Stimulated activated CD4-positive, alpha-beta T cell treated with anti-CD3 and anti-CD28 coated beads, TNF-alpha, amount 100 ng/mL, for 48 hours (primary cell): Measurements from ENCODE around the gene KCNJ18.
"Not testable (repeated sequence)": the region's sequence is repeated elsewhere in the genome, so short reads cannot be mapped to it uniquely, and the experiment has no call there.

Source experiments
- DNase-seq, 3 donors: peaks; one replicate each; pipeline ENCODE4 v3.0.0-alpha.2; 2020; ENCODE audit warnings: low read depth in 3 of 3

KCNJ18 gene

DNA sequence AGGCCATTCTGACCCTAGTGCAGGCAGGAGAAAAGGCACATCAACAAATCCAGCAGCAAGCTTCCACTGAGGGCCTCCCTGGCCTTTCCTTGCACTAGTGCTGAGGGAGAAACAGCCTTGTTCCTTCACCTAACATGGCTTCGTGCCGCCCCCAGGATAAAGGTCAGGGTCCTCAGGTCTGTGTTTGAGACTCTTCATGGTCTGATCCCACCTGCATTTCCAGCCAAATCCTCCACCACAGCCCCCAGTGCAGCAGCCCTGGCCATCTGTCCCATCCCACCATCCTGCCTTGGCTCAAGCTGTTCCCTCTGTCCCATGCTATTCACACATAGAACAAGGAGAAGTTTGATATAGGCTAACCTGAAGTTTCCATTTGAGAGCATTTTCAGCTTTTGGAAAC, 20.9 kb upstream of the KCNJ18 start:
- not testable (repeated sequence) for DNase-seq

DNA sequence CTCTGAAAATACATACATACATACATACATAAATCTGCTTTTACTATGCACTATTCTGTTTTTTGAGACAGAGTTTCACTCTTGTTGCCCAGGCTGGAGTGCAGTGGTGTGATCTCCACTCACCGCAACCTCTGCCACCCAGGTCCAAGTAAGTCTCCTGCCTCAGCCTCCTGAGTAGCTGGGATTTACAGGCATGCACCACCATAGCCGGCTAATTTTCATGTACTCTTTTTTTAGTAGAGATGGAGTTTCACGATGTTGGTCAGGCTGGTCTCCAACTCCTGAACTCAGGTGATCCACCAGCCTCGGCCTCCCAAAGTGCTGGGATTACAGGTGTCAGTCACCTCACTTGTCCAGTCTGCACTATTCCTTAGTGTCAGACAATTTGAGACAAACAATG, 20.5 kb upstream of the KCNJ18 start:
- not testable (repeated sequence) for DNase-seq

DNA sequence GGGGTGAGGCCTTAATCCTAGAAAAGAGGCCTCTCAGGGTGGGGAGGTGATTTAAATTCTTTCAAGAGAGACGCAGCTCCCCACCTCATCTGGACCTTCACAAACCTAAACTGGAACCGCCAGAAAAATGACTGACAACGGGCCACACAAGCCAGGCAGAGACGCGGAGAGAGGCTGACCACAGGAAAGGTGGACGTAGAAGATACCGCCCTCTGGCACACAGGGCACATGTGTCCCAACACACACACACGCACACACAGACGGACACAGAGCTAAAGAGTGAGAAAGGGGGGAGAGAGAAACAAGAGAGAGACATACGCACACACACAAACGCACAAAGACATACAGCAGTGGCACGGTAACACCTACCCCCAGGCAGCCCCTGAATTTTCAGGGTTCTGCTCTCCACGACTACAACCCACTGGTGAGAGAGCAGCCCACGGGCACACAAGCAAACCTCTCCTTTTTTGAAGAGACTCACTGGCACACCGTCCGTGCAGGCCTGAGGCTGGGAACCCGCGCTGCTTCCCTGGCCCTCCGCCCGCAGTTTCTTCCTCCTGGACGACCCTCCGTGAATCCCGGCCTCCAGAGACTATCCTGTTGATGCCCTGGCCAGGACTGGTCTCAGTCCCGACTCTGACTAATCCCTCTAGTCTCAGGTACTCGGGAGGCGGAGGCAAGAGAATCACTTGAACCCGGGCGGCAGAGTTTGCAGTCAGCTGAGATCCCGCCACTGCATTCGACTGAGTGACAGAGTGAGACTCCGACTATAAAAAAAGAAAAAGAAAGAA, 18.7 kb upstream of the KCNJ18 start:
- not testable (repeated sequence) for DNase-seq

DNA sequence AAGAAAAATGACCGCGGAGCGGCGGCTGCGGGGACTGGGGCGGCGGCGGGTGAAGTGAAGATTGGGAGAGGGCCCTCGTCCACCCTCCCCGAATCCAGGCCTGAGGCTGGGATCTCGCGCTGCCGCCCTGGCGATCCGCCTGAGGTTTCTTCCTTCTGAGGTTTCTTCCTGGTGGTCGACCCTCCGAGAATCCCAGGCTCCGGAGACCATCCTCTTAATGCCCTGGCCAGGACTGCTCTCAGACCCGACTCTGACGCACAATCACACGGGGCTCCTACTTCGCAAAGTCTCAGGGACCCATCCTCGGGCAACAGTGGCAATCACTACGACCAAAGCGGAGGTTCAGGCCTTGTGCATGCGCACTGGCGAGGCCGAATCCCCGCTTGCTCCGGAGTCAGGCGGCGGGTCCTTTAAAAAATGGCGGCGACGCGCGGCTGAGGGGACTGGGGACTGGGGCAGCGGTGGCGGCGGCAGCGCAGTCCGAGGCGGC, 18.0 kb upstream of the KCNJ18 start:
- no peak for DNase-seq

DNA sequence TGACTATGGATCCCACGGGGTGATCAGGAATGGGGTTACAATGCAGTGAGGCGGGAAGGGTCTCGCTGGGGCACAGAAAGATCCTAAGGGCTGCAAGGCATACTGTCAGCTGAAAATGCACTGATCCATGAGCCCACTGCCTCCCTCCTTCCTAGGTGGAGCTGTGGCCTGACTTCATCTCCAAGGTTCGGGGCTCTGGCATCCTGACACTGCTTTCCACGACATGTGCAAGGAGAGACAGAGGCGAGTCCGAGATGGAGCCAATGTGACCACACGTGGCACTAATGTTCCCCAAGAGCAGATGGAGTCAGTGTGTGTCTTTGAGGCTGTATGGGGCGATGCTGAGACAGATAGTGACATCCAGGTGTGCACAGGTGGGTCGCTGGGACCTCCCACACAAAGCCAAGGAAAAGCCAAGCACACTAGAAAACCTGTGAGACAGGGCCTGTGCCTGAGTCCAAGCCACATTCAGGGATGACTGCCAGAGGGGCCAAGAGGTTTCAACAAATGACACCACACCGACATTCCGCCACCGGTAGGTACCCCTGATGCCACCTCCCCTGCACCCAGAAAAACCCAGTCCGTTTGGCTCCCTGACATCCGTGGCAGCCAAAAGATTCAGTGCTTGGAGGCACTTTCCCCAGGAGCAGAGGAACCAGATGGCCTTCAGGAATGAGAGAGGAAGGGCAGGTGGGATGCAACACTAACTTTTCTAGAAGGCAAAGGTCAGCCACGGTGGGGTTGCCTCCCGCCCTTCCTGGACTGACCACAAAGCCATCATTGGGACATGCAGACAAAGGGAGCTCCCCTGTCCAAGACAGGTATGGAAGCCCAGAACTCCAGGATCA, 17.2 kb upstream of the KCNJ18 start:
- DNase-seq = not testable (repeated sequence)

DNA sequence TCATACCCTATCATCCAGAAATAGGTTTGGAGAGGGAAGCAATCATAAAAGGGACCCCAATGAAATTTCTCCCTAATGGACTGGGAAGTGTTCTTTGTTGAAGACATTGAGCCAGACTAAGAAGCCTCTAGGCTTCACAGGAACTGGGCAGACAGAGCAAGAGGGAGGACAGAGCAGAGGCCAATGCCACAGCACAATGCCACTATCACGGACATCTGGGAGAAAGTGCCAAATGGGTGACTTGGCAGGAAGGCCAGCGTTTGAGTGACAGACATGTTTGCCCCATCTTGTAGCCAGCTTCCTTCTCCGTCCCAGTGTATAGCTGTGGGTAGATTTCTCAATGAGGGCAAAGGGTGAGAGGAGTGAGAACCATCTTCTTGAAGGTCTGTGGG, 16.6 kb upstream of the KCNJ18 start:
- DNase-seq = not testable (repeated sequence)

DNA sequence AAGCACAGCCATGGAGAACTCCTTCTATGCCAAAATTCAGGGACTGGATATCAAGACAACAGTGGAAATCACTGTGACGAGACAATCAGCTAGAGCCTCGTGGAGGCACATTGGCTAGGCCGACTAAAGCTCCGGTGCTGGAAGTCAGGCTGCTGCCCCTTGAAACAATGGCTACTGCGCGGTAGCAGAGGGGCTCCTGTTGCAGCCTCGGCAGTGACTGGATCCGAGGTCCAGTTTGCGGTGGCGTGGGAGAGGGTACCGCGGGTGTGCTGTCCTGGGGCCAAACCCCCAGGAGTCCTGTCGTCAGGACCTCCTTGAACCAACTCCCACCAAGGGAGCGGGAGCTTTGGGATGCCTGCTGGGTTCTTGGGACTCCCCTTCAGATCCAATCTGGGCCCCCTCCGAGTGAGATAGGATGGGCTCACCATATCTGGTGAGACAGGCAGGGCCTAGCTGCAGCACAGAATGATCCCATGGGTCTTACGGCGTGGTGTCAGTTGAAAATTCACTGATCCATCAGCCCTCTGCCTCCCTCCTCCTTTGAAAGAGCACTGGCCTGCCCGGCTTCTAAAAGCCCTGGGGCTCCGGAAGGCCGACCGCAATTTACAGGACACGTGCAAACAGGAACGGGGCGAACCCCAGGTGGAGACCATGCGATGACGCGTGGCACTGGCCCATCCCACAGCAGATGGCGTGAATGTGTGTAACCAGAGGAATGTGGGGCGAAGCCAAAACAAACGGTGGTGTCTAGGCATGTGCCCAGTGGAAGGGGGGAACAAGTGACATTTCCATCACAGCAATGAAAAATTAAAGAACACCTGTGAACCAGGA, 15.8 kb upstream of the KCNJ18 start:
- DNase-seq = no peak

DNA sequence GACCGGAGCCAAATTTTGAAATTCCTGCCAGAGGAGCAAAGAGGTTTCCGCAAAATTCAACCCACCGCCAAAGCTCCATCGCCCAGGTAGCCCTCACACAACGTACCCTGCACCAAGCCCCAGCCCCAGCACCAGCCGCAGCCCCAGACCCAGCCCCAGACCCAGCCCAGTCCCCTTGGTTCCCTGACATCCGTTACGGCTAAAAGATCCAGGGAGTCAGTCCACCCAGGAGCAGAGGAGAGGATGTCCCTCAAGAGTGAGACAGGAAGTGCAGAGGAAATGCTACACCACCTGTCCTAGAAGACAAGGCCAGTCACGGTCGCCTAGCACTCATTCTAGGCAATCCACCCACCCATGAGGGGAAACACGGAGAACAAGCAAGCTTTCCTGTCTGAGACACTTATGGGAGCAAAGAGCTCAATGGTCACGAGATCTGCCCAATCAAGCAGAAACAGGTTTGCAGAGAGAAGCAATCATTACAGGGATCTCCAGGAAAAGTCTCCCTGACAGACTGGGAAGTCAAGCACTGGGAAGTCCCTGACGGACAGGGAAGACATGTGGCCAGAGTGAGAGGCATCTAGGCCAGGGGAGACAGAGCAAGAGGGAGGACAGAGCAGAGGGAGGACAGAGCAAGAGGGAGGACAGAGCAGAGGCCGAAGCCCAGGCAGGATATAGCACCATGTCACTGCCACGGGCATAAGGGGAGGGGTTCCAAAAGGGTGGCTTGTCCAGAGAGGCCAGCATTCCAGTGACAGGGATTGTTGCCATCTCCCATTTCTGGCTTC, 15.0 kb upstream of the KCNJ18 start:
- DNase-seq = no peak

DNA sequence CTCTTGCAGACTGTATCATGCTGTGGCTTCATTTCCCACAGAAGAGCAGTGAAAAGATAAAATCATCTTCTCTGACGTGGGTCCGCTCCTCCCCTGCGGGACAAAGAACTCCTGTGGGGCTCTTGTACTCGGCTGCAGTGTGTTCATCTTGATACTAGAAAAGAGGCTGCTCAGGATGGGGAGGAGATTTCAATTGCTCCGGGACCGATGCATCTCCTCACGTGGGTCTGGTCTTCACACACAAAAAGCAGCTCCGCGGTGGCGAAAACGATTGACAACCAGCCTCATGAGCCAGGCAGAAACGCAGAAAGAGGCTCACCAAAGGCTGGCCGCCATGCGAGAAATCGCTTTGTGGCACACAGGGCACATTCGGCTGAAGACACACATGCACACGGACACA, 14.4 kb upstream of the KCNJ18 start:
- no peak for DNase-seq

DNA sequence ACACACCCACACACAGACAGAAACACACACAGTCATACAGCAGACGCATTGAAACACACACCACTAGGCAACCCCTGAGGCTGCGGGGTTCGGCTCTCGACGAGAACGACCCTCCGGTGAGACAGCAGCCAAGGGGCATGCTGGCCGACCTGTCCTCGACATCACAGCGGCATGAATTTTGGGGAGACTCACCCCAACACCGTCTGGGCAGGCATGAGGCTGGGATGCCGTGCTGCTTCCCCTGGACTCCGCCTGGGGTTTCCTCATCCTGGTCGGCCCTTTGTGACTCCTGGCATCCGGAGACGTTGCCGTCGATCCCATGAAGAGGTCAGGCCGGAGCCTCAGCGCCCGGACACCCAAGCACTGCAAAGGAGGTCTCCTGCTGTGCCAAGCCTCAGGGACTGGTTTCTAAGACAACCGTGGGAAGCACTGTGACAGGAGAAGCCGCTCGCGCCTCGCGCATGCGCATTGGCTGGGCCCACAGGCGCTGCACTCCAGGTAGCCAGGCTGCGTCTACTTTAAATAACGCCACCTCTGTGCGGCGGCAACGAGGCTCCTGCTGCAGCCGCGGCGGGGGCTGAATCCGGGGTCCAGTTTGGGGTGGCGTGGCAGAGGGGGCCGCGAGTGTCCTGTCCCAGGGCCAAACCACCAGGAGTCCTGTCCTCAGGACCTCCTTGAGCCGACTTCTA, 13.8 kb upstream of the KCNJ18 start:
- peak in 1 of 3 donors; percentile 7 for DNase-seq

DNA sequence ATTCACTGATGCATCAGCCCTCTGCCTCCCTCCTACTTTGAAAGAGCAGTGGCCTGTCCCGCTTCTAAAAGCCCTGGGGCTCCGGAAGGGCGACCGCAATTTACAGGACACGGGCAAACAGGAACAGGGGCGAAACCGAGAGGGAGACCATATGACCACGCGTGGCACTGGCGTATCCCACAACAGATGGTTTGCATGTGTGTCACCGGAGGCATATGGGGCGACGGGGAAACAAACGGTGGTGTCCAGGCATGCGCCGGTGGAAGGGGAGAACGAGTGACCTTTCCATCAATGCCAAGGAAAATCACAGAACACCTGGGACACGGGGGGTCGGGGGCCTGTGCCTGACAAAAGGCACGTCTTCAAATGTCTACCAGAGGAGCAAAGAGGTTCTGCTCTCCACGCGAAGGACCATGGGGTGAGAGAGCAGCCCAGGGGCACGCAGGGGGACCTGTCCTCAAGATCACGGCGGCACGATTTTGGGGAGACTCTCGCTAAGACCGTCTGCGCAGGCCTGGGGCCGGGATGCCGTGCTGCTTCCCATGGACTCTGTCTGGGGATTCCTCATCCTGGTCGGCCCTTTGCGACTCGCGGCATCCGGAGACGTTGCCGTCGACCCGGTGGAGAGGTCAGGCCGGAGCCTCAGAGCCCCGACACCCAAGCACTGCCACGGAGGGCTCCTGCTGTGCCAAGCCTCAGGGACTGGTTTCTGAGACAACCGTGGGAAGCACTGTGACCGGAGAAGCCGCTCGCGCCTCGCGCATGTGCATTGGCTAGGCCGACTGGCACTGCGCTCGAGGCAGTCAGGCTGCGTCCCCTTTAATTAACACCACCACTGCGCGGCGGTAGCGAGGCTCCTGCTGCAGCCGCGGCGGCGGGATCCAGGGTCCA, 12.8 kb upstream of the KCNJ18 start:
- DNase-seq = no peak

DNA sequence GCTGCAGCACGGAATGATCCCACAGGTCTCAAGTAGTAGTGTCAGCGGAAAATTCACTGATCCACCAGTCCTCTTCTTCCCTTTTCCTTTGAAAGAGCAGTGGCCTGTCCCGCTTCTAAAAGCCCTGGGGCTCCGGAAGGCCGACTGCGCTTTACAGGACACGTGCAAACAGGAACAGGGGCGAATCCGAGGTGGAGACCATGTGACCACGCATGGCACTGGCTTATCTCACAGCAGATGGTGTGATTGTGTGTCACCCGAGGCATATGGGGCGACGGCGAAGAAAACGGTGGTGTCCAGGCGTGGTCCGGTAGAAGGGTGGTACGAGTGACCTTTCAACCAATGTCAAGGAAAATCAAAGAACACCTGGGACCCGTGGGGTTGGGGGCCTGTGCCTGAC, 12.0 kb upstream of the KCNJ18 start:
- DNase-seq = no peak

DNA sequence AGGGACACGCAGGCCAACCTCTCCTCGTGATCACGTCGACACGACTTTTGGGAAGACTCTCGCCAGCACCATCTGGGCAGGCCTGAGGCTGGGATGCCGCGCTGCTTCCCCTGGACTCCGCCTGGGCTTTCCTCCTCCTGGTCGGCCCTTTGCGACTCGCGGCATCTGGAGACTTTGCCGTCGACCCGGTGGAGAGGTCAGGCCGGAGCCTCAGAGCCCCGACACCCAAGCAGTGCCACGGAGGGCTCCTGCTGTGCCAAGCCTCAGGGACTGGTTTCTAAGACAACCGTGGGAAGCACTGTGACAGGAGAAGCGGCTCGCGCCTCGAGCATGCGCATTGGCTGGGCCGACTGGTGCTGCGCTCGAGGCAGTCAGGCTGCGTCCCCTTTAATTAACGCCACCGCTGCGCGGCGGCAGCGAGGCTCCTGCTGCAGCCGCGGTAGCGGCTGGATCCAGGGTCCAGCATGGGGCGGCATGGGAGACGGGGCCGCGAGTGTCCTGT, 11.4 kb upstream of the KCNJ18 start:
- DNase-seq = not testable (repeated sequence)

DNA sequence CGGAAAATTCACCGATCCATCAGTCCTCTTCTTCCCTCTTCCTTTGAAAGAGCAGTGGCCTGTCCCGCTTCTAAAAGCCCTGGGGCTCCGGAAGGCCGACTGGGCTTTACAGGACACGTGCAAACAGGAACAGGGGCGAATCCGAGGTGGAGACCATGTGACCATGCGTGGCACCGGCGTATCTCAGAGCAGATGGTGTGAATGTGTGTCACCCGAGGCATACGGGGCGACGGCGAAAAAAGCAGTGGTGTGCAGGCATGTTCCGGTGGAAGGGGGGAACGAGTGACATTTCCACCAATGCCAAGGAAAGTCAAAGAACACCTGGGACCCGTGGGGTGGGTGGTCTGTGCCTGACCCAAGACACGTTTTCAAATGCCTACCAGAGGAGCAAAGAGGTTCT, 10.7 kb upstream of the KCNJ18 start:
- DNase-seq = not testable (repeated sequence)

DNA sequence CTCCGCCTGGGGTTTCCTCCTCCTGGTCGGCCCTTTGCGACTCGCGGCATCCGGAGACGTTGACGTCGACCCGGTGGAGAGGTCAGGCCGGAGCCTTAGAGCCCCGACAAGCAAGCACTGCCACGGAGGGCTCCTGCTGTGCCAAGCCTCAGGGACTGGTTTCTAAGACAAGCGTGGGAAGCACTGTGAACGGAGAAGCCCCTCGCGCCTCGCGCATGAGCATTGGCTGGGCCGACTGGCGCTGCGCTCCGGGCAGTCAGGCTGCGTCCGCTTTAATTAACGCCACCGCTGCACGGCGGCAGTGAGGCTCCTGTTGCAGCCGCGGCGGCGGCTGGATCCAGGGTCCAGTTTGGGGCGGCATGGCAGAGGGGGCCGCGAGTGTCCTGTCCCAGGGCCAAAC, 10.2 kb upstream of the KCNJ18 start:
- DNase-seq = not testable (repeated sequence)

DNA sequence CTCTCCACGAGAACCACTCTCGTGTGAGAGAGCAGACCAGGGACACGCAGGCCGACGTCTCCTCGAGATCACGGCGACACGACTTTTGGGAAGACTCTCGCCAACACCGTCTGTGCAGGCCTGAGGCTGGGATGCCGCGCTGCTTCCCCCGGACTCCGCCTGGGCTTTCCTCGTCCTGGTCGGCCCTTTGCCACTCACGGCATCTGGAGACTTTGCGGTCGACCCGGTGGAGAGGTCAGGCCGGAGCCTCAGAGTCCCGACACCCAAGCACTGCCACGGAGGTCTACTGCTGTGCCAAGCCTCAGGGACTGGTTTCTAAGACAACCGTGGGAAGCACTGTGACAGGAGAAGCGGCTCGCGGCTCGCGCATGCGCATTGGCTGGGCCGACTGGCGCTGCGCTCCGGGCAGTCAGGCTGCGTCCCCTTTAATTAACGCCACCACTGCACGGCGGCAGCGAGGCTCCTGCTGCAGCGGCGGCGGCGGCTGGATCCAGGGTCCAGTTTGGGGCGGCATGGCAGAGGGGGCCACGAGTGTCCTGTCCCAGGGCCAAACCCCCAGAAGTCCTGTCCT, 9.1 kb upstream of the KCNJ18 start:
- not testable (repeated sequence) for DNase-seq

DNA sequence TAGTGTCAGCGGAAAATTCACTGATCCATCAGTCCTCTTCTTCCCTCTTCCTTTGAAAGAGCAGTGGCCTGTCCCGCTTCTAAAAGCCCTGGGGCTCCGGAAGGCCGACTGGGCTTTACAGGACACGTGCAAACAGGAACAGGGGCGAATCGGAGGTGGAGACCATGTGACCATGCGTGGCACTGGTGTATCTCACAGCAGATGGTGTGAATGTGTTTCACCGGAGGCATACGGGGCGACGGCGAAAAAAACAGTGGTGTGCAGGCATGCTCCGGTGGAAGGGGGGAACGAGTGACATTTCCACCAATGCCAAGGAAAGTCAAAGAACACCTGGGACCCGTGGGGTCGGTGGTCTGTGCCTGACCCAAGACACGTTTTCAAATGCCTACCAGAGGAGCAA, 8.4 kb upstream of the KCNJ18 start:
- DNase-seq = not testable (repeated sequence)

DNA sequence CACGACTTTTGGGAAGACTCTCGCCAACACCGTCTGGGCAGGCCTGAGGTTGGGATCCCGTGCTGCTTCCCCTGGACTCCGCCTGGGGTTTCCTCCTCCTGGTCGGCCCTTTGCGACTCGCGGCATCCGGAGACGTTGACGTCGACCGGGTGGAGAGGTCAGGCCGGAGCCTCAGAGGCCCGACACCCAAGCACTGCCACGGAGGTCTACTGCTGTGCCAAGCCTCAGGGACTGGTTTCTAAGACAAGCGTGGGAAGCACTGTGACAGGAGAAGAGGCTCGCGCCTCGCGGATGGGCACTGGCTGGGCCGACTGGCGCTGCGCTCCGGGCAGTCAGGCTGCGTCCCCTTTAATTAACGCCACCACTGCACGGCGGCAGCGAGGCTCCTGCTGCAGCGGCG, 7.9 kb upstream of the KCNJ18 start:
- DNase-seq = not testable (repeated sequence)
